HG03196 (cell line): Measurements from ENCODE around the gene NRG3.
"Not testable (repeated sequence)": the region's sequence is repeated elsewhere in the genome, so short reads cannot be mapped to it uniquely, and the experiment has no call there.

Source experiments
- ATAC-seq: cut with Tn5 transposase; IDR thresholded peaks from one replicate; pipeline ENCODE4 v1.9.1; 2021; ENCODE audit not compliant: unreplicated experiment

Gene NRG3

GRCh38 chr10:82943142-82943541, 1068.1 kb downstream of the NRG3 start:
- no peak for ATAC-seq

GRCh38 chr10:82949816-82950575, 1075.0 kb downstream of the NRG3 start:
- ATAC-seq: no peak

- no peak for ATAC-seq
These were observed 1078.3 kb downstream of the NRG3 start for GRCh38 chr10:82953331-82953730.

- ATAC-seq: no peak
These were observed 1078.9 kb downstream of the NRG3 start for GRCh38 chr10:82953909-82954308.

- not testable (repeated sequence) for ATAC-seq
These were observed 1085.5 kb downstream of the NRG3 start for GRCh38 chr10:82960421-82961060.

- ATAC-seq: no peak
These were observed 1086.9 kb downstream of the NRG3 start for GRCh38 chr10:82961864-82962263.

- no peak for ATAC-seq
These were observed 1091.1 kb downstream of the NRG3 start for GRCh38 chr10:82966130-82966529.

- ATAC-seq: no peak
These were observed 1093.5 kb downstream of the NRG3 start for GRCh38 chr10:82968533-82968932.

- ATAC-seq: no peak
These were observed 1094.4 kb downstream of the NRG3 start for GRCh38 chr10:82969405-82969804.

GRCh38 chr10:82980321-82980720, 1105.3 kb downstream of the NRG3 start:
- ATAC-seq: no peak

- ATAC-seq: no peak
These were observed 1106.2 kb downstream of the NRG3 start for GRCh38 chr10:82981137-82981723.

GRCh38 chr10:82982110-82982608, 1107.2 kb downstream of the NRG3 start:
- no peak for ATAC-seq

- ATAC-seq: no peak
These were observed 1111.2 kb downstream of the NRG3 start for GRCh38 chr10:82986216-82986615.

- not testable (repeated sequence) for ATAC-seq
These were observed 1131.5 kb downstream of the NRG3 start for GRCh38 chr10:83006479-83006878.

GRCh38 chr10:83007510-83007909, 1132.5 kb downstream of the NRG3 start:
- no peak for ATAC-seq

GRCh38 chr10:83012866-83013265, 1137.9 kb downstream of the NRG3 start:
- no peak for ATAC-seq

GRCh38 chr10:83017076-83017867, 1142.3 kb downstream of the NRG3 start:
- ATAC-seq: no peak

- ATAC-seq: no peak
These were observed 1148.7 kb downstream of the NRG3 start for GRCh38 chr10:83023662-83024061.
